GM21723 (cell line): ENCODE measurements around the gene EPHA8.

ENCODE experiments used
- ATAC-seq: cut with Tn5 transposase; IDR thresholded peaks from one replicate; pipeline ENCODE4 v1.9.1; 2021; ENCODE audit warnings: mild to moderate bottlenecking, moderate library complexity; ENCODE audit not compliant: unreplicated experiment

Gene EPHA8

DNA sequence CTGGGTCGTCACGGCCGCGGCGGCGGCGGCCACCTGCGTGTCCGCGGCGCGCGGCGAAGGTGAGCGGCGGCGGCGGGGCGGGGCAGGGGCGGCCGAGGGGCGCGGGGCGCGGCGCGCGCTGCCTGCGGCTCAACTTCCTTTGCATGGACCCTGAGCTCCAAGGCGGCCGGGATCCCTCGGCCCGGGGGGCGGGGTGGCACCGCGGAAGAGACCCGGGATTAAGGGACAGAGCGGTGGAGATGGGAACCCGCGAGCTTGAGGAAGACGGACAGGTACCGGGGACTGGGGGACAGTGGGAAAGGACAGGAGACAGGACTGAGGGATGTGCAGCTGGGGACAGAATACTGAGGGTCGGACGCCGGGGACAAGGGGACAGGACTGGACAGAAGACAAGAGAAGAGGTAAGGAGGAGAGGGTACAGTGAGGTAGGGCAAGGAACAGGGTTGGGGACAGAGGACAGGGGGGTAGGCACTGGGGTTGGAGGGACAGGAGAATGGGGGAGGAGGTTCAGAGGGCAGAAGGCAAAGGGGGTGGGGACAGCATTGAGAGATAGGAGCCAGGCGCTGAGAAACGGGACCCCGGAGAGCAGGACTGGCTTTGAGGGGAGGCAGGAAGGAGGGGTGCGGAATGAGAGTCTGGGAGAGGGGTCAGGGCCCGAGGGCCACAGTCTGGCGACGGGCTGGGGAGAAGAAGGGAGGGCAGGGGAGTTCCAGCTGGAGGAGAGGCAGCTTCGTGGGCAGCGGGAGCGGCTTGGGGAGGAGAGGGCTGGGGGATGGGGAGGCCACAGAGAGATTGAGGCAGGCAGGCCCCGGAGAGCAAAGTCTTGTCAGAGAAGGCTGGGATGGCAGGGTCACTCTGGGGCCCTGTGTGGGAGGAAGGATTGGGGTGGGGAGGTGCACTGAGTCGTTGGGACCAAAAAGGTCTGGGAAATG is 648 bp downstream of the EPHA8 start:
- ATAC-seq, result no peak

DNA sequence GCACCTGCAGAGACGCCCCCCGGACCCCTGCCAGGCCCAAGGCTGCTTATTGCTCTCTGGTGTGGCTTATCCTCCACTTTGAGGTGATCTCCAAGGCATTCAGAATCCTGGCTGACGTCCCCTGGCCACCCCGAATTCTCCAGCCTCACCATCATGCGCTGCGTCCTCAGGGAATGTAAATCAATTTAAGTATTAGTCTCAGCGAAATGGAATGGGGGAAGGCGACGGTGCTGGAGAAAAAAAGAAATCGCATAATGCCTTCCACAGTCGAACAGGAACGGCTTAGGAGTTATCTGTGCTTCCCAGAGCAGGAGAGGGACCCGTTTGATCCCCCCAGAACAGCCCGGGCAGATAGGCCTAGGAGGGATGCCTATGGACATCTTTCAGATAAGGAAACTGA is 2.9 kb downstream of the EPHA8 start:
- ATAC-seq, result no peak

DNA sequence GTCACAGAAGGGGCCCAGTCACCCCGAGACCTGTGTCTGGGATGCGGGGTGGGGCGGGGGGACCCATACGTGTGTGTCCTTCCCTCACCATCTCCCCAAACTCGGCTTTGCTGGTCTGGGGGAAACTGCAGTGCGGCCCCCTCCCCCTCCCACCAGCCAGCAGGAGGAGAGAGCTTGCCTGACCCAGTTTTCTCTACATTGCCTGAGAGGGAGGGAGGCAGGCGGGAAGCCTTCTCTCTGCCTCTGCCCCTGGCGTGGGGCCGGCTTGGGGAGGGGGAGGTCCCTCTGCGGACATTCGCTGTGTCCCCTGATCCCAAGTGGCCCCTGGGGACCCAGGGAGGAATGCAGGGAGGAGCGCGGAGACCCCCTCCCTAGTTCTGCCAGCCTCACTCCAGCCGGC is 3.9 kb downstream of the EPHA8 start:
- no peak for ATAC-seq

DNA sequence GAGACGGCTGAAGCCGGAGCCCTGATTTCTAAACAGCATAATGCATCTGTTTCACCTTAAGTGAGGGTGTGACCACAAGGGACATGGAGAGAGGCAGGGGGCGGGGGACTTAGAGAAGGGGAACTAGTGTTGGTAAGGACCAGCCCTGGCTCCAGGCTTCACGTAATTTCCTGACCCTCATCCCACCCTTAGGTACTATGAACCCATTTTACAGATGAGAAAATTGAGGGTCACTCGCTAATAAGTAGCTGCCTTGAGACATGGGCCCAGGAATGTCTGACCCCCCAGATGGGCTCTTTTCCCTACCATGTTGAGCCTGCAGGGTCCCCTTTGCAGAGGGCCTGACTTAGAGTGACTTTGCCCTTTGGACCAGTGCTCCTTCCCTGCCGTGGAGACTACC is 4.7 kb downstream of the EPHA8 start:
- no peak for ATAC-seq

DNA sequence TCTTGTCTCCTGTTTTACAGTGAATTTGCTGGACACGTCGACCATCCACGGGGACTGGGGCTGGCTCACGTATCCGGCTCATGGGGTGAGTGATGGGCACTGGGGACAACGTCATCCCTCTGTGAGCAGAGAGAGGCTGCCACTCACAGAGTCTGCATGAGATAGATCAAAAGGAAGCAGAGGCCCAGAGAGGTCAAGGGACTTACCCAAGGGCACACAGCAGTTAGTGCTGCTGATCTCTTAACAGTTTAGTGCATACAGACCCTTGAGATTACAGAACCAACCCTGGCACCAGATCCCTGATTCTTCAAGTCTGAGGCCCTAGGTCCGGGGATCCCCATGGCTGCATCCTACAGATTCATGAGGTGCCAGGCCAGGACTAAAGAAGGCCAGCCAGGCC is 6.0 kb downstream of the EPHA8 start:
- no peak for ATAC-seq

DNA sequence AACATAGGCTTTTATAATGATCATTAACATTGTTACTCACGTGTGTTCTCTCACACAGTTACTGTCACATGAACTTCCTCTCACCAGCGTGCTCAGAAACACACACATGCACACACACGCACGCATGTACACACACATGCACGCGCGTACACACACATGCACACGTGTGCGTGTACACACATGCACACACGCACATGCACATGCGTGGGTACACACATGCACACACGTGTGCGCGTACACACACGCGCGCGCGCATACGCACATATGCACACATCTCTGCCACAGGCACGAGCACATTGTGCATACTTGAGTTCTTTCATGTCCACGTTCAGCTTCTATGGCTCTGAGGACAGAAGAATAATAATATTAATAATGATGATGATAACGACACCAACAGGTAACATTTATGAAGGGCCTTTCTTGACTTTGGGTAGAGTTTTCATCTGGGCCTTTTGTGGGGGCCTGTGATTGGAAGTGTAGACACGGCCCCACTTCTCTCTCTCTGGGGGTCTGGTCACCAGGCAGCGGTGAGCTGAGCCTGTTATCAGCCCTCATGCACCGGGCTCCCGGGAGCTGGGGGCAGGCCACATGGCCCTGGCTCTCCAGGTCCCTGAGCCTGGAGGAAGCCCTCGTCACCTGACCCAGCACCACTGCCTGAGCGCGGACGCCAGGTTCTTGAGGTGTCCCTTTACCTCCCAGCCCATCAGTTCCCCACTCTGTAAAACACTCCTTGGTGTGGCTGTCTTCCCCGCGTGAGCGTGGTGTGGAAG is 7.0 kb downstream of the EPHA8 start:
- no peak for ATAC-seq

DNA sequence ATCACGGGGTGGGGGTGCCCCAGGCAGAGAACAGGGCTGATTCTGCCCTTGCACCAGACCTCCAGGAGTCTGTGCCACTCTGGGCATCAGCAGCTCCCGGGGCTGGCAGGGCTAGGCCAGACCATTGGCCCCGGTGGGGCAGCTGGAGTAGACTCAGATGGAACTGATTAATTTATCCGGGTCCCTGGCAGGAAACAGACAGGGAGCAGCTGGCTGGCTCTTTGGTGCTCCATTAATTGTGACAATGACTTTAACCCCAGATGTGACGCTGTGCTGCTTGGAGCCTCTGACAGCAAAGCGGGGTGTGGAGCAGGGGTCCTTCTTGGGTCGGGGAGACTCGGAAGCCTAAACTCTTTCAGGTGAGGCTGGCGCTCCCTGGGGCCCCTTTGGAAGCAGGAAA is 9.5 kb downstream of the EPHA8 start:
- ATAC-seq, result no peak

DNA sequence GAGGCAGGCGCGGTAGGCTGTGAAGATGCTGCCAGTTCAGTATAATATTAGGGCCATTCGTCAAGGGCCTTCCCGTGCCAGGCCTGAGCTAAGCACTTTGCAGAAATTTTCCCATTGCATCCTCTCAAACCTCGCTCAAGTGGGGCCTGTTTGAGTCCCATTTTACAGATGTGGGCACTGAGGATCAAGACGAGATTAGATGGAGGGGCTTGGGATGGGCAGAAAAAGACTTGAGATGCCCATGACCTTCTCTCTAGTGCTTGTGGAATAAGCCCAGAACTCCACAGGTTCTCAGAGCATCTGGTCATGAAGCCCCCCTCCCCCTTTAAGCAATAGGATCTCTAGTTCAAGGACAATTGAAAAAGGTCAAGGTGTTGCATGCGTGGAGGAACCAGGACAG is 9.9 kb downstream of the EPHA8 start:
- ATAC-seq, result no peak

DNA sequence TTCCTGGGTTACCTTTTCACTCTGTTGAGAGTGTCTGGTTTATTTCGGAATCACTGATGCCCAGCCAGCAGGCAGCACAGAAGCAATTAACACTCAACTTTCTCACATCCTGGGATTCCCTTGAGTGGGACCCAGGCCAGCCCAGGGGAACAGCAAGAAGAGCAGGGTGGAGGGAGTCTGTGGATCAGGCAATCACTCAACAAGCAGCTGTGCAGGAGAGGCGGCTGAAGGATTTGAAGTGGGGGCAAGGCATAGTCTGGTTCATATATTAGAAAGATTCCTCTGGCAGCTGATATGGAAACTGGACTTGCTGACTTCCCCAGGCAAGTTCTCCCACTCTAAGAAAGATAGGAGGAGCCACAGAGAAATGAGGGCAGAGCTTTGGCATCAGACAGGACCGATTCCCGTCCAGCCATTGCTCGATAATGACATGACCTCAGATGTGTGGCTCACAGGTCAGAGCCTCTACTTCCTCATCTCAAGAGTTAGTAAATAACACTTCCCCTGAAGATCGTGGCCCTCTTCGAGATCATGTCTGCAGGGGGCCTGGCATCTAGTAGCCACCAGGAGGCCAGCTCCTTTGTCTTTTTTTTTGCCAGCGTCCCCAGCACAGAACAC is 12.4 kb downstream of the EPHA8 start:
- ATAC-seq, result no peak

DNA sequence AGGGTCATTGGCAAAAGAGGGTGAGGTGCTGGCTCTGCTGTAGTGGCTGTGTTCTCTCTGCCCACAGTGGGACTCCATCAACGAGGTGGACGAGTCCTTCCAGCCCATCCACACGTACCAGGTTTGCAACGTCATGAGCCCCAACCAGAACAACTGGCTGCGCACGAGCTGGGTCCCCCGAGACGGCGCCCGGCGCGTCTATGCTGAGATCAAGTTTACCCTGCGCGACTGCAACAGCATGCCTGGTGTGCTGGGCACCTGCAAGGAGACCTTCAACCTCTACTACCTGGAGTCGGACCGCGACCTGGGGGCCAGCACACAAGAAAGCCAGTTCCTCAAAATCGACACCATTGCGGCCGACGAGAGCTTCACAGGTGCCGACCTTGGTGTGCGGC is 12.9 kb downstream of the EPHA8 start:
- ATAC-seq, result no peak

DNA sequence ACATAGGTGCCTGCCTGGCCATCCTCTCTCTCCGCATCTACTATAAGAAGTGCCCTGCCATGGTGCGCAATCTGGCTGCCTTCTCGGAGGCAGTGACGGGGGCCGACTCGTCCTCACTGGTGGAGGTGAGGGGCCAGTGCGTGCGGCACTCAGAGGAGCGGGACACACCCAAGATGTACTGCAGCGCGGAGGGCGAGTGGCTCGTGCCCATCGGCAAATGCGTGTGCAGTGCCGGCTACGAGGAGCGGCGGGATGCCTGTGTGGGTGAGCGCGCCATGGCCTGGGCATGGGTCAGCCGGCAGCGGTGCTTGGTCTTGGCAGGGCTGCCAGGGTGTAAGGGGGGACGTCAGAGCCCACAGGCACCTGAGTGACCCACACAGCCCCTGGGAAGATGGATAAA is 13.3 kb downstream of the EPHA8 start:
- ATAC-seq, result no peak

DNA sequence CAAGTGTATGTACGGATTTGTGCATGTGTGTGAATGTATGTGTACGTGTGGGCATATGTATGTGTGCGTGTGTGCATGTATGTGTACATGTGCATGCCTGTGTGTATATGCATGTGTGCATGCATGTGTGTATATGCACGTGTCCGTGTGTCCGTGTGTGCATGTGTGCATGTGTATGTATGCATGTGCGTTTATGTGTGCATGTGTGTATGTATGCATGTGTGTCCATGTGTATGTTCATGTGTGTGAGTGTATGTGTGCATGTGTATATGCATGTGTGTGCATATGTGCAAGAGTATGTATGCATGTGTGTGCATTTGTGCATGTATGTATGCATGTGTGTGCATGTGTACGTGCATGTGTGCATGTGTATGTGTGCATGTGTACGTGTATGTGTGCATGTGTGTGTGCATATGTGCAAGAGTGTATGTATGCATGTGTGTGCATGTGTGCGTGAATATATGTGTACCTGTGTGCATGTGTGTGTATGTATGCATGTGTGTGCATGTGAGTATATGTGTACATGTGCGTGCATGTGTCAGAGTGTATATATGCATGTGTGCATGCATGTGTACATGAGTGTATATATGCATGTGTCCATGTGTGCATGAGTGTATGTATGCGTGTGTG is 15.6 kb downstream of the EPHA8 start:
- ATAC-seq, result no peak

DNA sequence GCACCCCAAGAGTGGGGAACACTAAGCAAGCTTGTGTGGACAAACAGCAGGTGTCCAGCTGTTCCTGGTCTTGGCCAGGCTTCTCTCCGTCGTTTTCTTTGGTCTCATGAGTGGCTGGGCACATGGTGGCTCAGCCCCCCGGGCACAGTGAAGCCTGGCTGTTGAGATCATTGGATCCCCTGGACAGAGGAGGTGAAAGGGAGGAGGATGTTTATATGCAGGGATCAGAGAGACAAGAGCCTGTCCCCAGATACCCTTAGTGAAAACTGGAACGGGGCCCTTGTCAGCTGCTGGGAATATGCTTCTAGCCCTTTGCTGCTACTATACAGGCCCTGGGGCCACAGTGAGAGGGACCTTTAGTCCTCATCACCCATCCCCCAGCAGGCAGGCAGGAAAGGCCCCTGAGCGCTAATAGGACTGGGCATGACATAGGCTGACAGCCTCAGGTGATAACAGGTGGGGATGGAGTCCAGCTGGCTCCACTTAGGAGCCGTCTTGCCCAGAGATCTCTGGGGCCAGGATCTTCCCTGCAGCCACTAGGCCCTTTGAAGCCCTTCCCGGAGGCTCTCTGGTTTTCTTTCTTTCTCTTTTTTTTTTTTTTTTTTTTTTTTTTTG is 16.4 kb downstream of the EPHA8 start:
- ATAC-seq, result no peak

DNA sequence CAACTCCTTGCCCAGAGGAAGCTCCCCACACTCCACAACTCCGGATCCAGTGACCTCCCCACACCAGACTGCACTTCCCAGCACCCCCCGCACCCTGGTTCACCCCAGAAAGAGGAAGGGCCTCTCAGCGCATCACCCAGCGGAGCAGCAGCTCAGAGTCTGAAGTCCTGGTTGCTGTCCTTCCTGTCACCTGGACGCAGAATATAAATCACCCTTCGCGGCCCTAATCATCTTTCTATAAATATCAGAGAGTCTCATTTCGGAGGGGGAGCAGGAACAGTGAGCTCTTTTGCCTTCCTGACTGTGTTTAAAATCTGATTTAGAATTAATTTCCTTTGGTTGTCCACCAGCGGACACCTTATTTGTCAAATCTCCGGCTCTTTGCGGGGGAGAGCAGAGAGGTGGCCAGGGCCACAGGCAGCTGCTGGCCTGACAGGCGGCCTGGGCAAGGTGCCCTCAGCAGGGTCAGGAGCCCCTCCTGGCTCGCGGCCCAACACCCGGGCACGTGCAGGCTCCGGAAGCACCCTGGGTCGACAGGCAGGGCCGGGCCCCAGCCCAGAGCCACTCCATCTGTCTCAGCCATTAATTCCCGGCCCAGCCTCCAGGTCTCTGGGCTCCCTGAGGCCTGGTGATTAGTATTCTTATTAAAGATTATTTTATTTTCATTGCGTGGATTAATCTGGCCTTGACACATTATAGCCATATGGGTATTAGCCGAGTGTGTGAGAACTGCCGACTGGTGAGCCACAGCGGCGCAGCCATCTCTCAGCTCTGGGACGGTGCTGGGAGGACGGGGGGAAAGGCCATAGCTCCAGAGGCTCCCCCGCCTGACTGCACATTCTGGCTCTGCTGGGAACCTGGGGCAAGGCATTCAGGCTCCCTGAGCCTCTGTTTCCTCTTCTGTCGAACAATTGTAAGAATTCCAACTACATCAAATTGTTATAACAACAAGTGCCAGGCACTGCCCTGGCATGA is 19.7 kb downstream of the EPHA8 start:
- no peak for ATAC-seq

DNA sequence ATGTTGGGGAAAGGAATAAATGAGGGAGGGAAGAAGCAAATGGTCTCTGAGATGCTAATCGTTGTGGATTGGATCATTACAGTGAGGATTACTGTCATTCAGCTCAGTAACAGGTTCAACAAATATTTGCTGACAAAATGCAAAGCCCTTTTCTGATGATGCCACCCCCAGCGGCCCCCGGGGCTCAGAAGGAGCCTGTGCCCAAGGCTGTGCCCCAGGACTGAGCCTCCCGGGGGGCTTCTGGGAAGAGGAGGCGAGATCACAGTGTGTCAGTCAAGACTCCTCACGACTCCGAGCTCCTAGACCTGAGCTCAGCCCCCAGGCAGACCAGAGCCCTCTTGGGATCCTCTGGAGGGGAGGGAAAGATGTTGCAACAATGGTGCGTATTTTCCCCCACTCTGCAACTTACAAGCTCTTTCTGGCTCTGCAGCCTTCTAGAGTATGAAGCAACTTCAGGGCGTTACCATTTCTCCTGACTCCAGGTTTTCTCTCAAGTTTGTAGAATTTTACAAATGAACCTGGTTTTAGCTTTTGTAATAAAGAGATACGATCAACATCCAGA is 20.8 kb downstream of the EPHA8 start:
- ATAC-seq, result no peak

DNA sequence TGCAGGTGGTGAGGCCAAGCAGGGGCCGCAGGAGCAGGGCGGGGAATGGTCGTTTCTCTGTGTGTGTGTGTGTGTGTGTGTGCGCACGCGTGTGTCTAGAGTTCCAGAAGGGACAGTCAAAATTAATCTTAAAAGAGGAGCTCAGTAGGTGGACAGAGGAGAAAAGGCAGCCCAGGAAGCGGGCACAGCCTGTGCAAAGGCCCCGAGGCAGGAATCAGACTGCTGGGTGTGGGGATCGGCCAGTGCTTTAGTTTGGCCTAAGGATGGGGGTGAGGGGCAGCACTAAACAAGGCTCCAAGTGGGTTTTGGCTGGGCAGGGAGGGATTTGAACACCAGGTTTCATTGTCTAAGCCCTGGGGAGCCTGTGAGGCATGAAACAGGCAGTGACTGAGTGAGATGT is 21.7 kb downstream of the EPHA8 start:
- ATAC-seq, result no peak

DNA sequence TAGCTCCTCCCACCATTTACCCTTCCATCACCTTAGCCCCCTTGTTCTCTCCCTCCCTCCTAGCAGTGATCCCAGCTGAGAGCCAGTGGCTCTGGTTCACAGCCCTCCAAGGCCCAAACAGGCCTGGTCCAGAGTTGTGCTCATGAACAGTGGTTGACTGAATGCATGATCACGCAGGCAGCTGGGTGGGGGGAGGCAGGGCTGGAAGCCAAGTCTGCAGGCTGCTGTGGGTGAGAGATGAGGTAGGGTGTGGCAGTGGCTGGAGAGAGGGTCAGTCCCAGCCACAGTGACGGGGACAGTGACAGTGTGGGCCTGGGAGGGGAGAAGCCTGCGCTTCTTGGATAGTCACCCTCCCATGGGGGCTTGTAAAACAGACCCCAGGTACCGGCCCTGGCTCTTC is 22.2 kb downstream of the EPHA8 start:
- no peak for ATAC-seq

DNA sequence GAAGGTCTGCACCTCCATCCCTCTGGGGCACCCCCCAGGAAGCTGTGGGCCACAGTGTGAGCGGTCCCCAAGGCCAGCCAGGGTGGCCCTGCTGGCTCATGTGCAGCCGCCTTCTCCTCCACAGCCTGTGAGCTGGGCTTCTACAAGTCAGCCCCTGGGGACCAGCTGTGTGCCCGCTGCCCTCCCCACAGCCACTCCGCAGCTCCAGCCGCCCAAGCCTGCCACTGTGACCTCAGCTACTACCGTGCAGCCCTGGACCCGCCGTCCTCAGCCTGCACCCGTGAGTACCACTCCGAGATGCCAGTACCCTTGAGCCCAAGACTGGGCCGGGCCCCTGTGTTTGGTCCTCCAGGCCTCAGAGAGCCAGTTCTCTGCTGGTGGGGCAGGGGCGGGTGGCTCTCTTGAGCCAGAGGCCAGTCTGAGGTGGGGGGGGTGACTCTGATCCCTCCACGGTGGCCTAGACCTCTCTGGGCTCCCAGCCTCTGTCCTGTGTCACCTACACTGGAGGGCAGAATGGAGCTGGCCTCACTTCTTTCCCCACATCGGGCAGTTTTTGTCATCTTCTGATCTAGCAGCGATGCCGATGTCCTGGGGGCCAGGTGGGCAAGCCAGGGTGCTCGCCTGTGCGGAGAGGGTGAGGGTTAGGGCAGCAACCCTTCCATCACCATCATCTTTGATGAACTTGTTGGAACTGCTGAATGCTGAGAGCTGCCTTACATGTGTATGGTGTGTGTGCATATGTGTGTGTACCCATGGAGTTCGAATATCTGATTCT is 23.3 kb downstream of the EPHA8 start:
- ATAC-seq, result no peak

DNA sequence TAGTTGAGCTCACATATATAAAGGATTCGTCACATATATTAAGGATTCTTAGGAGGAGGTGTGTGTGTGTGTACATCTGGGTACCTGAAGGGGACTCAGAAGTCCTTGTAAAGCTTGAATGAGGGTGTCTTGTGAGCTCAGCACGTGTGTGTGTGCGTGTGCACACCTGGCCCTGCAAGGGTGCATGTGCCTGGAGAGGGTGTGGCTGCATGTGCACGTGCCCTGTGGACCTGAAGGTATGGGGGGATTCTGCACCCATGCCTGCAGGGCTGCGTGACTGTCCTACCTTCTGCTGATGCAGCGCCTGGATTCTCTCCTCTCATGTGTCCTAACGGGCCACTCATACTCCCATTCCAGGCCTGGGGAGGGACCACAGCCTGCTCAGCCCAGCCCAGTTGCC is 24.0 kb downstream of the EPHA8 start:
- ATAC-seq, result no peak
